HUES48 (cell line): ENCODE data around the gene PPM1M.
A peak's percentile ranks its signal among the peaks of the same experiment; 100 is the strongest.
"Not testable (repeated sequence)": the region's sequence is repeated elsewhere in the genome, so short reads cannot be mapped to it uniquely, and the experiment has no call there.

Experiments used
- H3K27ac ChIP-seq: one replicate; pipeline ENCODE4 v1.7.0; 2013; ENCODE audit warnings: low read depth, low read length, inconsistent platforms
- H3K27me3 ChIP-seq: 2 replicates; pipeline ENCODE4 v1.6.1; 2013; ENCODE audit warnings: mild to moderate bottlenecking, low read length; ENCODE audit not compliant: control insufficient read depth, insufficient read depth
- H3K36me3 ChIP-seq: 2 replicates; pipeline ENCODE4 v1.6.1; 2013; ENCODE audit warnings: low read length; ENCODE audit not compliant: control insufficient read depth, insufficient read depth
- H3K4me1 ChIP-seq: 2 replicates; pipeline ENCODE4 v1.6.1; 2013; ENCODE audit warnings: mild to moderate bottlenecking, low read length; ENCODE audit not compliant: control insufficient read depth, insufficient read depth
- H3K4me3 ChIP-seq: 2 replicates; pipeline ENCODE4 v1.5.1; 2013; ENCODE audit warnings: mild to moderate bottlenecking, low read depth, low read length
- H3K9ac ChIP-seq: 2 replicates; pipeline ENCODE4 v1.6.1; 2013; ENCODE audit warnings: mild to moderate bottlenecking, low read depth, low read length, moderate library complexity
- H3K9me3 ChIP-seq: 2 replicates; pipeline ENCODE4 v1.6.1; 2013; ENCODE audit warnings: low read length; ENCODE audit not compliant: control insufficient read depth, insufficient read depth

Gene PPM1M

GRCh38 chr3:52268036-52268435, 22.5 kb downstream of the PPM1M start:
- H3K9me3 ChIP-seq: no peaks in the 10 kb centered on the region
- H3K36me3 ChIP-seq: peaks cover 93% of the 10 kb centered on the region
- no peaks in the 10 kb centered on the region for H3K27me3 ChIP-seq
- no peak overlapping the region for H3K4me3 ChIP-seq
- H3K9ac ChIP-seq: no peak overlapping the region
- no peaks in the 10 kb centered on the region for H3K4me1 ChIP-seq
- no peak overlapping the region for H3K27ac ChIP-seq

GRCh38 chr3:52269776-52270175, 24.2 kb downstream of the PPM1M start:
- H3K27ac ChIP-seq: no peak overlapping the region
- no peaks in the 10 kb centered on the region for H3K9me3 ChIP-seq
- no peak overlapping the region for H3K9ac ChIP-seq
- no peak overlapping the region for H3K4me3 ChIP-seq
- no peaks in the 10 kb centered on the region for H3K4me1 ChIP-seq
- H3K36me3 ChIP-seq: peaks cover 89% of the 10 kb centered on the region
- no peaks in the 10 kb centered on the region for H3K27me3 ChIP-seq

DNA sequence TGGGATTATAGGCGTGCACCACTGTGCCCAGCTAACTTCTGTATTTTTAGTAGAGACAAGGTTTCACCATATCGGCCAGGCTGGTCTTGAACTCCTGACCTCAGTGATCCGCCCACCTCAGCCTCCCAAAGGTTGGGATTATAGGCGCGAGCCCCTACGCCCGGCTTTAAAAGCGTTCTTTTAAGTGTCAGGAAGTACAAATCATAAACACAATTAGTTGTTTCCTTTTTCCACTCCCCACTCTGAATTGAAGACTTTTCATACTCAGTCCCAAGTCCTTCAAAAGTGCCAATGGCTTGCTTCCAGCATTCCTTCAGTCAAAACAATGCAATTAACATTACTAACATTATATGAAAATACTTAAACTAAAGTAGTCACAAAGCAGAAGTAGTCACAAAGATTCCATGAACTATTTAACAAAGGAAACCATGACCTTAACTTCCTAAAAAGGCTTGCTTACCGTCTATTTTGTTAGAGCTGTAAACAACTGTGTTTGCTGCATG, 24.7 kb downstream of the PPM1M start:
- no peak overlapping the region for H3K4me3 ChIP-seq
- H3K9ac ChIP-seq: no peak overlapping the region
- peaks cover 83% of the 10 kb centered on the region for H3K36me3 ChIP-seq
- H3K9me3 ChIP-seq: no peaks in the 10 kb centered on the region
- no peaks in the 10 kb centered on the region for H3K4me1 ChIP-seq
- no peak overlapping the region for H3K27ac ChIP-seq
- H3K27me3 ChIP-seq: no peaks in the 10 kb centered on the region

- peaks cover 65% of the 10 kb centered on the region for H3K36me3 ChIP-seq
- not testable (repeated sequence) for H3K4me3 ChIP-seq, H3K27me3 ChIP-seq, H3K9me3 ChIP-seq, H3K9ac ChIP-seq, H3K27ac ChIP-seq, H3K4me1 ChIP-seq
These were observed 26.6 kb downstream of the PPM1M start for GRCh38 chr3:52272172-52272571.

DNA sequence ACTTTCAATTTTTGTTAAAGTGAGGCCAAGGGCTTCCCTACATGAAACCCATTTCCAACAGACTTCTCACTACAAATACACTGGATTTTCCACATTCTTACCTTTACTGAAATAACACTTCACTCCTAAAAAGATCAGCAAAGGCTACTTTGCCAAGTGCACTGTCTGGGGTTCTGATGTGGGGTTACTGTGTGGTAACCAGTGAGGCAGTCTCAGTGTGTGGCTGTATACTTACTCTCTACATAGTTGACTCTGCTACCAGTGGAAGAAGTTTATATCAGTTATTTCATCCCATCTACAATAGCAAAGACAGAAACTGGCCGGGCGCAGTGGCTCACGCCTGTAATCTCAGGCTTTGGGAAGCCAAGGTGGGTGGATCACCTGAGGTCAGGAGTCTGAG, 27.3 kb downstream of the PPM1M start:
- no peaks in the 10 kb centered on the region for H3K27me3 ChIP-seq
- peaks cover 58% of the 10 kb centered on the region for H3K36me3 ChIP-seq
- H3K27ac ChIP-seq: no peak overlapping the region
- H3K4me3 ChIP-seq: no peak overlapping the region
- no peaks in the 10 kb centered on the region for H3K9me3 ChIP-seq
- H3K4me1 ChIP-seq: no peaks in the 10 kb centered on the region
- H3K9ac ChIP-seq: no peak overlapping the region

DNA sequence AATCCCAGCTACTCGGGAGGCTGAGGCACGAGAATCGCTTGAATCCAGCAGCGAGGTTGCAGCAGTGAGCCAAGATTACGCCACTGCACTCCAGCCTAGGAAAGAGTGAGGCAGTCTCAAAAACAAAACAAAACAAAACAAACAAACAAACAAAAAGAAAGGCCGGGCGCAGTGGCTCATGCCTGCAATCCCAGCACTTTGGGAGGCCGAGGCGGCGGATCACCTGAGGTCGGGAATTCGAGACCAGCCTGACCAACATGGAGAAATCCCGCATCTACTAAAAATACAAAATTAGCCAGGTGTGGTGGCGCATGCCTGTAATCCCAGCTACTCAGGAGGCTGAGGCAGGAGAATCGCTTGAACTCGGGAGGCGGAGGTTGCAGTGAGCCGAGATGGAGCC, 29.2 kb downstream of the PPM1M start:
- not testable (repeated sequence) for H3K9me3 ChIP-seq, H3K4me1 ChIP-seq, H3K4me3 ChIP-seq, H3K27ac ChIP-seq, H3K27me3 ChIP-seq, H3K9ac ChIP-seq
- peaks cover 40% of the 10 kb centered on the region for H3K36me3 ChIP-seq

DNA sequence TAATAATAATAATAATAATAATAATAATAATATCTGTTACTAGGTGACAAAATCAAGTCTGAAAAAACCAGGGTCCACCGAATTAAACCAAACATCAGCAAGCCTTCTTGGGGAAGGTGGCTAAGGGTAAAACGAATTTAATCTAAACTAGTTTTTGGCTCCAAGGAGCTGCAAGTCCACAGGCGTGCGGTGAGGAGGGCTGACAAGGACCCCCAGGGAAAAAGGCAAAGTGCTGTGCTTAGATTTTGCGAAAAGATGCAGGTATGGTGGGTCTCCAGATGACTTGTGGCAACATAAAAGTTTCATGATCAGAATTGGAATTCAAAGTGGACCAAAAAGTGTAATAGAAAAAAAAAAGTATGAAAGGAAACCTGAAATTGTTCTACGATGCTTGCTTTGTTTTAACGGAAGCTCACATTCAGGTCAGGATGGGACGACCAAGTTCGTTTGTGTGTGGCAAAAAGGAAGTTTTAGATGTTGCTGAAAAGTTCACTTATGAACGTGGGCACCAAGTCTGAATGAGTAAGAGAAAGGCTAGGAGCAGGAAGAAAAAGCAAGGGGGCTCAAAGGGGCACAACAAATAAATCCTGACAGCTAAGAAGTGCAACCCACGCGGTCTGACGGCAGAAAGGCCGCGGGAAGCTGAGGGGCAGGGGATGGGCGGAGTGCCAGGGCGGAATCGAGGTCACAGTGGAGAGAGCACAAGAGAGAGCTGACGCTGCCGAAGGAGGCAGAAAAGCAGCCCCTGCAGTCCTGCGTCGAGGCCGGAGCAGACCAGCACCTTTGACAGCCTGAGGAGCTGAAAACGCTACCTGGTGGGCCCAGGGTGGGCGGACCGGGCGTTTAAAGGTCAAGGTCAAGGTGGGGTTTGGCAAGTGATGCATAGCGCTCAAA, 31.8 kb downstream of the PPM1M start:
- H3K4me1 ChIP-seq: 0 out of 2 replicates have a peak, but pooled peaks cover 8% of the 10 kb centered on the region
- H3K9me3 ChIP-seq: no peaks in the 10 kb centered on the region
- peaks cover 27% of the 10 kb centered on the region for H3K36me3 ChIP-seq
- no peaks in the 10 kb centered on the region for H3K27me3 ChIP-seq
- H3K27ac ChIP-seq: peak overlapping the region; percentile 94
- H3K9ac ChIP-seq: peak overlapping the region; percentile 99
- peak overlapping the region; percentile 100 for H3K4me3 ChIP-seq

GRCh38 chr3:52277972-52278509, 32.5 kb downstream of the PPM1M start:
- H3K4me1 ChIP-seq: 0 out of 2 replicates have a peak, but pooled peaks cover 8% of the 10 kb centered on the region
- H3K36me3 ChIP-seq: peaks cover 20% of the 10 kb centered on the region
- peak overlapping the region; percentile 99 for H3K9ac ChIP-seq
- no peaks in the 10 kb centered on the region for H3K9me3 ChIP-seq
- no peaks in the 10 kb centered on the region for H3K27me3 ChIP-seq
- H3K4me3 ChIP-seq: peak overlapping the region; percentile 100
- H3K27ac ChIP-seq: peak overlapping the region; percentile 94

DNA sequence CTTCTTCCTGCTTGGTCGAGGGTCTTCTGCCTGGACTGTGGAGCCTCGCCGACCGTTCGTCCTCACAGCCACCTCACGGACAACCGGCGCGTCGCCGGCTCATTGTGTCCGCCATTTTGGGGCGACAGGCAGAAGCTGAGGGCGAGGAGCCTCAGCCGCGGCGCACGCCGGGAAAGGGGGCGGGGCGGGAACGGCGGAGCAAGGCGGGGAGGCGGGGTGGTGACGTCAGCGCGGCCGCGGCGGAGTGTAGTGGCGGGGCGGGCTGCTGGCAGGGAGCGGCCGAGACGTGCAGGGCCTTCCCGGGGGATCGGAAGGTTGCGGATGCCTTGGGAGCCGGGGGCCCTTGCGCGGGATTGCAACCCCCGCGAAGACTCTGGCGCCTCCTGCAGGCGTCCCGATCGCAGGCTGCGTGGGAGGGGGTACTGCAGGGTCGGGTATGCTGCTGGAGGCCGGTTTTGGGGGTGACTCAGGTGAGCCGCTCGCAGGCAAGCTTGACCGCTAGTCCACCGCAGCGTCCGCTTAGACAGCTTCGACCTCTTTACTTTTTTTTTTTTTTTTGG, 33.0 kb downstream of the PPM1M start, which contains the start of gene WDR82:
WDR82 (minus strand) TSS at position 140 of the 560 bp plus-strand sequence. CDS start 288 bp downstream, outside the sequence.
- no peaks in the 10 kb centered on the region for H3K27me3 ChIP-seq

GRCh38 chr3:52279596-52279995, 34.0 kb downstream of the PPM1M start:
- no peak overlapping the region for H3K9ac ChIP-seq
- H3K4me1 ChIP-seq: 0 out of 2 replicates have a peak, but pooled peaks cover 8% of the 10 kb centered on the region
- H3K27me3 ChIP-seq: no peaks in the 10 kb centered on the region
- H3K4me3 ChIP-seq: peak overlapping the region; percentile 100
- H3K36me3 ChIP-seq: peaks cover 8% of the 10 kb centered on the region; the same call in 1 of the 2 replicates
- H3K27ac ChIP-seq: peak overlapping the region; percentile 94
- H3K9me3 ChIP-seq: no peaks in the 10 kb centered on the region

More for the DNA sequence above, 33.0 kb downstream of the PPM1M start, which contains the start of gene WDR82:
- 0 out of 2 replicates have a peak, but pooled peaks cover 8% of the 10 kb centered on the region for H3K4me1 ChIP-seq
- peak within 1 kb of the TSS; percentile 94 for H3K27ac ChIP-seq
- no peaks in the 10 kb centered on the region for H3K9me3 ChIP-seq
- H3K4me3 ChIP-seq: peak within 1 kb of the TSS; percentile 100
- H3K36me3 ChIP-seq: peaks cover 17% of the 10 kb centered on the region; the same call in 1 of the 2 replicates
- H3K9ac ChIP-seq: peak within 1 kb of the TSS; percentile 99
